ENCODE measurements around the gene RFT1.

GRCh38 chr3:53159156-53160060 lies 29.2 kb upstream of the RFT1 start:
- TF ChIP-seq POLR2AphosphoS5 (IDR thresholded peaks at IDR 0.05; ENCODE audit: low read depth, low read length): no peak
- TF ChIP-seq SPI1 (IDR thresholded peaks at IDR 0.05; ENCODE audit: low read depth, low read length): no peak
- TF ChIP-seq POLR2A (IDR thresholded peaks at IDR 0.05; ENCODE audit: low read depth, low read length): no peak
- no peak for TF ChIP-seq TAF1 (IDR thresholded peaks at IDR 0.05; ENCODE audit: low read depth, low read length)
- no peak for TF ChIP-seq PAX5 (IDR thresholded peaks at IDR 0.05; ENCODE audit: insufficient read depth, low read length, severe bottlenecking)
